IPS-11a (cell line): ENCODE data around the gene PTER.

ENCODE experiments used
- H3K4me3 ChIP-seq: one replicate; pipeline ENCODE4 v1.5.1; 2013; ENCODE audit warnings: low read depth, low read length, control low read depth

Gene PTER

GRCh38 chr10:16470747-16471146, 33.9 kb downstream of the PTER start:
- no peak overlapping the region for H3K4me3 ChIP-seq

GRCh38 chr10:16472828-16473227, 36.0 kb downstream of the PTER start:
- no peak overlapping the region for H3K4me3 ChIP-seq

- no peak overlapping the region for H3K4me3 ChIP-seq
Observed at GRCh38 chr10:16477757-16478156, 40.9 kb downstream of the PTER start.

- H3K4me3 ChIP-seq = no peak overlapping the region
Observed at GRCh38 chr10:16478801-16479200, 42.0 kb downstream of the PTER start.

- no peak overlapping the region for H3K4me3 ChIP-seq
Observed at GRCh38 chr10:16481052-16481728, 44.4 kb downstream of the PTER start.

- H3K4me3 ChIP-seq = no peak overlapping the region
Observed at GRCh38 chr10:16483241-16483917, 46.6 kb downstream of the PTER start.

- H3K4me3 ChIP-seq = no peak overlapping the region
Observed at GRCh38 chr10:16490511-16490910, 53.7 kb downstream of the PTER start.

- no peak overlapping the region for H3K4me3 ChIP-seq
Observed at GRCh38 chr10:16491933-16492332, 55.1 kb downstream of the PTER start.

- H3K4me3 ChIP-seq = no peak overlapping the region
Observed at GRCh38 chr10:16493884-16494536, 57.2 kb downstream of the PTER start.

GRCh38 chr10:16497911-16498310, 61.1 kb downstream of the PTER start:
- no peak overlapping the region for H3K4me3 ChIP-seq

- no peak overlapping the region for H3K4me3 ChIP-seq
Observed at GRCh38 chr10:16505161-16505560, 68.4 kb downstream of the PTER start.

GRCh38 chr10:16509996-16510395, 73.2 kb downstream of the PTER start:
- no peak overlapping the region for H3K4me3 ChIP-seq

- no peak overlapping the region for H3K4me3 ChIP-seq
Observed at GRCh38 chr10:16510843-16511242, 74.0 kb downstream of the PTER start.

- H3K4me3 ChIP-seq = no peak overlapping the region
Observed at GRCh38 chr10:16518822-16519221, 82.0 kb downstream of the PTER start.

GRCh38 chr10:16519250-16519907, 82.6 kb downstream of the PTER start:
- peak overlapping the region; percentile 60 for H3K4me3 ChIP-seq

- peak overlapping the region; percentile 60 for H3K4me3 ChIP-seq
Observed at GRCh38 chr10:16519908-16520861, 83.4 kb downstream of the PTER start.

GRCh38 chr10:16520900-16521299, 84.1 kb downstream of the PTER start:
- peak overlapping the region; percentile 60 for H3K4me3 ChIP-seq

GRCh38 chr10:16521311-16522016, 84.7 kb downstream of the PTER start, which contains the start of gene C1QL3:
Gene C1QL3, minus strand, starts transcription at chr10:16521879. Its CDS starts 814 bp downstream, at chr10:16521065.
- peak within 1 kb of the TSS; percentile 60 for H3K4me3 ChIP-seq

- no peak overlapping the region for H3K4me3 ChIP-seq
Observed at GRCh38 chr10:16527452-16527851, 90.6 kb downstream of the PTER start.

- no peak overlapping the region for H3K4me3 ChIP-seq
Observed at GRCh38 chr10:16529853-16530252, 93.0 kb downstream of the PTER start.
